Heart left ventricle (tissue), 16 donors: ENCODE measurements around the gene LRIG1. TPM values are rescaled to one million over a fixed set of nuclear protein-coding genes. Genes with fewer than 3 reads are reported as not detected.

Experiments used
- ATAC-seq, 4 donors: fragments of 200-7000 bp; cut with Tn5 transposase; one replicate each; pipeline ENCODE4 v1.9.1; 2020 to 2022; ENCODE audit warnings: moderate library complexity in 4 of 4, mild to moderate bottlenecking in 3 of 4, moderate number of reproducible peaks in 1 of 4
- DNase-seq, 5 donors: peaks; one replicate each; pipeline ENCODE4 v3.0.0-alpha.2; 2020
- H3K27ac ChIP-seq, 12 donors: fragments of 200-600 bp; sonication (generic) in 4 of 12; one replicate each; pipeline versions ENCODE4 v1.5.0 to v1.8.0; 2016 to 2022; ENCODE audit warnings: mild to moderate bottlenecking in 2 of 12
- H3K27me3 ChIP-seq, 9 donors: fragments of 200-600 bp; sonication (generic) in 2 of 9; one replicate each; pipeline versions ENCODE4 v1.5.1 to v1.8.0; 2016 to 2022; ENCODE audit warnings: mild to moderate bottlenecking in 3 of 9
- H3K36me3 ChIP-seq, 9 donors: fragments of 200-600 bp; sonication (generic) in 2 of 9; one replicate each; pipeline versions ENCODE4 v1.5.0 to v1.8.0; 2018 to 2022; ENCODE audit warnings: mild to moderate bottlenecking in 2 of 9
- H3K4me1 ChIP-seq, 12 donors: fragments of 200-600 bp; sonication (generic) in 4 of 12; one replicate each; pipeline versions ENCODE4 v1.5.0 to v1.8.0; 2016 to 2022; ENCODE audit warnings: mild to moderate bottlenecking in 3 of 12
- H3K4me3 ChIP-seq, 12 donors: fragments of 200-600 bp; sonication (generic) in 4 of 12; one replicate each; pipeline versions ENCODE4 v1.5.0 to v1.8.0; 2017 to 2022; ENCODE audit warnings: mild to moderate bottlenecking in 9 of 12, moderate library complexity in 4 of 12
- H3K9me3 ChIP-seq, 12 donors: fragments of 200-600 bp; sonication (generic) in 4 of 12; one replicate each; pipeline versions ENCODE4 v1.5.0 to v1.8.0; 2016 to 2022; ENCODE audit warnings: mild to moderate bottlenecking in 1 of 12
- POLR2A ChIP-seq, 2 donors: fragments of 450-650 bp; IDR thresholded peaks; one replicate each; pipeline ENCODE4 v1.6.1; 2017; ENCODE audit warnings: antibody characterized with exemption in 2 of 2, mild to moderate bottlenecking in 2 of 2, moderate library complexity in 2 of 2
- WGBS, 4 donors: extraction: QIAGEN DNeasy Blood & Tissue Kit in 2 of 4; methylation state at CpG; one replicate each; pipeline versions ENCODE4 v1.1.5 to v1.1.7; 2013 to 2018; 5-methylcytosine and 5-hydroxymethylcytosine counted together
- intact Hi-C, 10 donors: fragments of 100-400 bp; cut with DNase I; formaldehyde crosslinking; loops; one replicate each; pipeline versions ENCODE4 v1.11.1 to v1.14.2; 2022
- polyA plus RNA-seq, 2 donors: library from polyadenylated mRNA; stranded (reverse); fragments of 200-250 nt; gene quantifications; one replicate each; pipeline ENCODE4 v1.2.3, GENCODE V29; 2013
- total RNA-seq, 9 donors: library from RNA; depleted of rRNA in 2 of 9; stranded (reverse); fragments of >200 nt in 2 of 9; fragmentation: NEBNext Ultra II Directional in 3 of 9; extraction: Animal tissue kit (Norgen Biotek cat#: 25700) in 3 of 9; gene quantifications; one replicate each; pipeline versions ENCODE4 v1.1.0 to v1.2.4, GENCODE V29; 2016 to 2023
- TF ChIP-seq, protein P1 (sequence below), 12 donors: fragments of 200-600 bp; sonication (generic) in 4 of 12; IDR thresholded peaks; one replicate each; pipeline versions ENCODE4 v1.5.0 to v1.8.0; 2018 to 2022; ENCODE audit warnings: antibody characterized with exemption in 12 of 12, mild to moderate bottlenecking in 5 of 12
- donor health status: ischemic (EF 13 %, LVEDD 7.1; RV severe dilation, severe dysfunction).
- donor health status: healthy with polysubstance abuse.
- donor health status: DM: no; HTN: yes; CAD: no.
- donor health status: DM: no; HTN: no; CAD: no.
- donor health status: ischemic (EF 25% LVEDD 6.9; RV normal size, moderate dysfunction).
- donor health status: ischemic (EF 25% LVEDD 5.7; RV mildly dilated, moderate dysfunction).
- donor health status: healthy.
- donor health status: DM: yes; HTN: yes; CAD: no.
- donor health status: ischemic (EF 35%, LVEDD 5.7; RV mildly dilated, moderate dysfunction).
- donor health status: nonischemic (EF 11% LVEDD 7.7; RV severe dilation, severe dysfunction).
- donor health status: DM: yes; HTN: yes; CAD: no.
- donor health status: PGD.
- donor health status: ischemic (EF 29% LVEDD 5.4; RV normal size, mild dysfunction).
- donor health status: nonischemic (EF 23%, LVEDD 6.1; RV moderate dilation, normal function).

LRIG1 gene
- total and polyA plus RNA-seq, 11 donors, result 42.3 to 161 (median 88.8) TPM

- Histone ChIP-seq H3K9me3 (peaks cover 0 to 4% (median 0%) of the 10 kb centered on the region in 12 donors), H3K27ac (no peak overlapping the region), H3K27me3 (no peaks in the 10 kb centered on the region), H3K4me1 (no peaks in the 10 kb centered on the region), H3K36me3 (no peaks in the 10 kb centered on the region), H3K4me3 (no peak overlapping the region)
- WGBS, 4 donors, result 51 to 69% (median 58%) methylated on average over 2 of the region's 2 CpGs
- intact Hi-C loops, result no loop called here
- ATAC-seq (no peak), DNase-seq (no peak)
- no peak for TF ChIP-seq POLR2A (IDR thresholded peaks at IDR 0.05)
- TF ChIP-seq, protein P1, sequence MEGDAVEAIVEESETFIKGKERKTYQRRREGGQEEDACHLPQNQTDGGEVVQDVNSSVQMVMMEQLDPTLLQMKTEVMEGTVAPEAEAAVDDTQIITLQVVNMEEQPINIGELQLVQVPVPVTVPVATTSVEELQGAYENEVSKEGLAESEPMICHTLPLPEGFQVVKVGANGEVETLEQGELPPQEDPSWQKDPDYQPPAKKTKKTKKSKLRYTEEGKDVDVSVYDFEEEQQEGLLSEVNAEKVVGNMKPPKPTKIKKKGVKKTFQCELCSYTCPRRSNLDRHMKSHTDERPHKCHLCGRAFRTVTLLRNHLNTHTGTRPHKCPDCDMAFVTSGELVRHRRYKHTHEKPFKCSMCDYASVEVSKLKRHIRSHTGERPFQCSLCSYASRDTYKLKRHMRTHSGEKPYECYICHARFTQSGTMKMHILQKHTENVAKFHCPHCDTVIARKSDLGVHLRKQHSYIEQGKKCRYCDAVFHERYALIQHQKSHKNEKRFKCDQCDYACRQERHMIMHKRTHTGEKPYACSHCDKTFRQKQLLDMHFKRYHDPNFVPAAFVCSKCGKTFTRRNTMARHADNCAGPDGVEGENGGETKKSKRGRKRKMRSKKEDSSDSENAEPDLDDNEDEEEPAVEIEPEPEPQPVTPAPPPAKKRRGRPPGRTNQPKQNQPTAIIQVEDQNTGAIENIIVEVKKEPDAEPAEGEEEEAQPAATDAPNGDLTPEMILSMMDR (IDR thresholded peaks at IDR 0.05), result no peak
Observed at GRCh38 chr3:66542153-66542552, 41.3 kb upstream of the LRIG1 start.

- no peak for DNase-seq
- no peak overlapping the region for H3K27ac ChIP-seq
- H3K4me1 ChIP-seq, result no peaks in the 10 kb centered on the region
- 86 to 94% (median 93%) methylated on average over 3 of the region's 3 CpGs for WGBS, 4 donors
- H3K27me3 ChIP-seq, result no peaks in the 10 kb centered on the region
- peaks cover 0 to 4% (median 0%) of the 10 kb centered on the region in 12 donors for H3K9me3 ChIP-seq
- no peak for ATAC-seq
- intact Hi-C loops, result no loop called here
- no peak overlapping the region for H3K4me3 ChIP-seq
- TF ChIP-seq, protein P1 (IDR thresholded peaks at IDR 0.05), result no peak
- no peak for TF ChIP-seq POLR2A (IDR thresholded peaks at IDR 0.05)
- H3K36me3 ChIP-seq, result no peaks in the 10 kb centered on the region
Observed at GRCh38 chr3:66539466-66539989, 38.7 kb upstream of the LRIG1 start.

DNA sequence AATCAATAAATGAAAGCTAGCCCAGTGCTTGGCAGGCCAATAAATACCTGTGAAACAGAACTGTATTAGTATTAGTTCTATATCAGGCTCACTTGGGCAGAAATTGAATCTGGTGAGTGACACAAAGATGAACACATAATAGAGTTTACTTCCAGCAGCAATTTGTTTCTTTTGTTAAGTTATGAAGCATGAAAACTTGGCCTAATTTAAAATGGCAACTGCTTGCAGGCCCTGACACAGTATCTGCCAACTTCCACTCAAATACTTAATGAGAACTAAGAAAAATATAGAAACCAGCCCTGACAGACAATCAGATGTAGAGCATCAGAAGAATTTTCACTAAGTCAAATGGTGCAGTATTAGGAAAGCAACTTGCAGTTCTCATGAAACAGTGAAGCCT lies 37.6 kb upstream of the LRIG1 start:
- Histone ChIP-seq H3K4me1 (no peaks in the 10 kb centered on the region), H3K27me3 (no peaks in the 10 kb centered on the region), H3K4me3 (no peak overlapping the region), H3K27ac (no peak overlapping the region), H3K36me3 (no peaks in the 10 kb centered on the region), H3K9me3 (peaks cover 0 to 4% (median 0%) of the 10 kb centered on the region in 12 donors)
- no peak for TF ChIP-seq POLR2A (IDR thresholded peaks at IDR 0.05)
- TF ChIP-seq, protein P1 (IDR thresholded peaks at IDR 0.05), result no peak
- intact Hi-C loops, result no loop called here
- no peak for DNase-seq
- ATAC-seq, result no peak

DNA sequence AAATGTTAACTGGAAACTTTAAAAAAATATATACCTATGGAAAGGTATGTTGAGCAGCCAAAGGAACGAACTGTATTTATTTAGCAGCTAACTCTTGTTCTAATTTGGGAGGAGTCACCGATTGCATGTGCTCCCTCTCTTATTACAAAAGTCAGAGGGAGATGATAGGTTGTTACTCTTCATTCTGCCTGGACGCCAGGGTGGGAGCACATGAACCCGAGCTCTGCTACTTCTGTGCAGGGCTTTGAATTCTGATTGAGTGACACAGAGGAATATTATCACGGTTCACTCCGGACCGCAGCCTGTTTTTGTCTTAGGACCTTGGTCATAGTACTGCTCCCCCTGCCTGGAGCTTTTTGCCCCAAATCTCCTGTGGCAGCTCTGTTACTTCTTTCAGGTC lies 36.9 kb upstream of the LRIG1 start:
- ATAC-seq (no peak), DNase-seq (no peak)
- Histone ChIP-seq H3K27me3 (no peaks in the 10 kb centered on the region), H3K9me3 (peaks cover 0 to 4% (median 0%) of the 10 kb centered on the region in 12 donors), H3K4me1 (no peaks in the 10 kb centered on the region), H3K36me3 (no peaks in the 10 kb centered on the region), H3K27ac (no peak overlapping the region), H3K4me3 (no peak overlapping the region)
- intact Hi-C loops, result no loop called here
- TF ChIP-seq POLR2A (IDR thresholded peaks at IDR 0.05), result no peak
- TF ChIP-seq, protein P1 (IDR thresholded peaks at IDR 0.05), result no peak
- WGBS, 4 donors, result 79 to 86% (median 83%) methylated on average over 7 of the region's 7 CpGs
